ENCODE measurements around the gene IGSF11.

GRCh38 chr3:118907909-118908308 is 126.7 kb downstream of the IGSF11 start:
- TF ChIP-seq YY1 (IDR thresholded peaks at IDR 0.05; ENCODE audit: insufficient read depth, insufficient read length): no peak
- no peak for TF ChIP-seq ZNF274 (IDR thresholded peaks at IDR 0.05; ENCODE audit: low read depth, low read length)
- TF ChIP-seq SUZ12 (IDR thresholded peaks at IDR 0.05; ENCODE audit: extremely low read depth, insufficient read depth, insufficient read length): no peak
